ENCODE measurements around the gene SOST. TPM values are rescaled to one million over a fixed set of nuclear protein-coding genes. Genes with fewer than 3 reads are reported as not detected.
"Not testable (repeated sequence)": the region's sequence is repeated elsewhere in the genome, so short reads cannot be mapped to it uniquely, and the experiment has no call there.

Gene SOST
- total RNA-seq, 1 experiment from 2014 or later, result not detected

DNA sequence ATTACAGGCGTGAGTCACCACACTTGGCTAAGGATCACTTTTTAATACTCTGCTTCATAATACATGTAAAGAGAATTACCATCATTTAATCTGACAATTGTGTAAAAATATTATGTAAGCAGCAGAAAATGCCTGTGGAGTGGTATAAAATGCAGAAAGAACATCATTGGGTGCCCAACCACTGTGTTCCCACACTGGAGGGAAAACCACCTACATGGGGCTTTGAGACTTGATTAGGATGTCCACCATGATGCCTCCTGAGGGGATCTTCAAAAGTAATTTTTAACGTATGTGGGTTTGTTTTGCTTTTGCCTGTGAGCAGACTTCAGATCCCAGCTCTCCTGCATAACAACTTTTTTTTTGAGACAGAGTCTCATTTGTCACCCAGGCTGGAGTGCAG is 40.5 kb upstream of the SOST start:
- peaks cover 32% of the 10 kb centered on the region for H3K27me3 Mint-ChIP-seq (ENCODE audit: low read depth)
- peaks cover 23 to 27% of the 10 kb centered on the region in 2 experiments; a peak in 4 of 5 replicates for H3K9me3 Mint-ChIP-seq
- H3K79me1 ChIP-seq (ENCODE audit: insufficient read depth, low read depth, low read length, poor library complexity, severe bottlenecking), result no peaks in the 10 kb centered on the region
- H2BK15ac ChIP-seq (ENCODE audit: low read depth, low read length), result no peak overlapping the region
- H3K4ac ChIP-seq (ENCODE audit: low read depth, low read length), result no peak overlapping the region
- no peak overlapping the region for H4K8ac ChIP-seq (replicated peaks; ENCODE audit: insufficient read length, low read depth, low read length)
- H3K4me3 Mint-ChIP-seq, result no peak overlapping the region
- no peaks in the 10 kb centered on the region for H4K20me1 ChIP-seq (ENCODE audit: control insufficient read depth, insufficient read depth, insufficient read length)
- H3K56ac ChIP-seq (ENCODE audit: insufficient read length, low read depth, low read length), result no peak overlapping the region
- no peak overlapping the region for H3K27ac ChIP-seq (ENCODE audit: insufficient read length, low read depth, low read length)
- no peak overlapping the region for H3K27ac Mint-ChIP-seq
- no peak overlapping the region for H4K91ac ChIP-seq (ENCODE audit: insufficient read length, low read depth, low read length)
- H3K18ac ChIP-seq (ENCODE audit: insufficient read length, low read depth, low read length), result no peak overlapping the region
- no peaks in the 10 kb centered on the region for H3K79me2 ChIP-seq (ENCODE audit: insufficient read depth, low read length)
- no peaks in the 10 kb centered on the region for H3K9me3 ChIP-seq (ENCODE audit: control insufficient read depth, low read depth, low read length)
- TF ChIP-seq, protein P1, sequence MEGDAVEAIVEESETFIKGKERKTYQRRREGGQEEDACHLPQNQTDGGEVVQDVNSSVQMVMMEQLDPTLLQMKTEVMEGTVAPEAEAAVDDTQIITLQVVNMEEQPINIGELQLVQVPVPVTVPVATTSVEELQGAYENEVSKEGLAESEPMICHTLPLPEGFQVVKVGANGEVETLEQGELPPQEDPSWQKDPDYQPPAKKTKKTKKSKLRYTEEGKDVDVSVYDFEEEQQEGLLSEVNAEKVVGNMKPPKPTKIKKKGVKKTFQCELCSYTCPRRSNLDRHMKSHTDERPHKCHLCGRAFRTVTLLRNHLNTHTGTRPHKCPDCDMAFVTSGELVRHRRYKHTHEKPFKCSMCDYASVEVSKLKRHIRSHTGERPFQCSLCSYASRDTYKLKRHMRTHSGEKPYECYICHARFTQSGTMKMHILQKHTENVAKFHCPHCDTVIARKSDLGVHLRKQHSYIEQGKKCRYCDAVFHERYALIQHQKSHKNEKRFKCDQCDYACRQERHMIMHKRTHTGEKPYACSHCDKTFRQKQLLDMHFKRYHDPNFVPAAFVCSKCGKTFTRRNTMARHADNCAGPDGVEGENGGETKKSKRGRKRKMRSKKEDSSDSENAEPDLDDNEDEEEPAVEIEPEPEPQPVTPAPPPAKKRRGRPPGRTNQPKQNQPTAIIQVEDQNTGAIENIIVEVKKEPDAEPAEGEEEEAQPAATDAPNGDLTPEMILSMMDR (conservative IDR thresholded peaks at IDR 0.05), result no peak
- no peak overlapping the region for H4K5ac ChIP-seq (ENCODE audit: insufficient read length, low read depth, low read length)
- no peak overlapping the region for H2BK20ac ChIP-seq (ENCODE audit: low read depth, low read length, poor library complexity, severe bottlenecking)
- no peak overlapping the region for H2BK12ac ChIP-seq (ENCODE audit: insufficient read length, low read depth, low read length)
- H3K9ac ChIP-seq (ENCODE audit: extremely low read depth, insufficient read length, low read length), result no peak overlapping the region
- no peak overlapping the region for H3K14ac ChIP-seq (ENCODE audit: insufficient read depth, low read length)
- H3K36me3 Mint-ChIP-seq (ENCODE audit: insufficient read depth in 1 of 3, low read depth in 3 of 3), result peaks cover 2 to 4% (median 2%) of the 10 kb centered on the region in 3 experiments; a peak in 3 of 7 replicates
- H3K4me2 ChIP-seq (ENCODE audit: insufficient read depth, insufficient read length, low read length), result no peak overlapping the region
- DNase-seq, result no peak
- WGBS (ENCODE audit: extremely low coverage, insufficient read length, low lambda C conversion rate), result no CpG with 5 or more reads among the region's 2 CpGs
- peaks cover 21 to 22% of the 10 kb centered on the region in 2 experiments for H3K4me1 Mint-ChIP-seq
- no peak overlapping the region for H3K23ac ChIP-seq (ENCODE audit: insufficient read length, low read depth, low read length)
- no peak overlapping the region for H2AK5ac ChIP-seq (ENCODE audit: insufficient read length, low read length)
- H2BK120ac ChIP-seq (ENCODE audit: low read depth, low read length, poor library complexity, severe bottlenecking), result no peak overlapping the region
- no peaks in the 10 kb centered on the region for H3K23me2 ChIP-seq (ENCODE audit: insufficient read length, low read depth, low read length, poor library complexity, severe bottlenecking)
- no peak overlapping the region for H3T11ph ChIP-seq (ENCODE audit: low read length)
- H2AFZ ChIP-seq (ENCODE audit: low read length), result no peak overlapping the region
- H3K4me1 ChIP-seq (ENCODE audit: insufficient read depth, low read length), result peaks cover 13% of the 10 kb centered on the region; the same call in 1 of the 2 replicates
- H2BK5ac ChIP-seq (ENCODE audit: insufficient read length, low read length), result no peak overlapping the region
- no peaks in the 10 kb centered on the region for H3K27me3 ChIP-seq (ENCODE audit: insufficient read depth, low read length)

DNA sequence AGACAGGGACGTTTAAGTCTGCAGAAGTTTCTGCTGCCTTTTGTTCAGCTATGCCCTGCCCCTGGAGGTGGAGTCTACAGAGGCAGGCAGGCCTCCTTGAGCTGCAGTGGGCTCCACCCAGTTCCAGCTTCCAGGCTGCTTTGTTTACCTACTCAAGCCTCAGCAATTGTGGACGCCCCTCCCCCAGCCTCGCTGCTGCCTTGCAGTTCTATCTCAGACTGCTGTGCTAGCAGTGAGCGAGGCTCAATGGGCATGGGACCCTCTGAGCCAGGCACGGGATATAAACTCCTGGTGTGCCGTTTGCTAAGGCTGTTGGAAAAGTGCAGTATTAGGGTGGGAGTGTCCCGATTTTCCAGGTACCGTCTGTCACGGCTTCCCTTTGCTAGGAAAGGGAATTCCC is 39.4 kb upstream of the SOST start:
- not testable (repeated sequence) for H4K8ac ChIP-seq (replicated peaks; ENCODE audit: insufficient read length, low read depth, low read length); H3K56ac ChIP-seq (ENCODE audit: insufficient read length, low read depth, low read length); H2AFZ ChIP-seq (ENCODE audit: low read length); H3K4ac ChIP-seq (ENCODE audit: low read depth, low read length); H4K91ac ChIP-seq (ENCODE audit: insufficient read length, low read depth, low read length); H2BK20ac ChIP-seq (ENCODE audit: low read depth, low read length, poor library complexity, severe bottlenecking); H3K23ac ChIP-seq (ENCODE audit: insufficient read length, low read depth, low read length); DNase-seq; H2BK120ac ChIP-seq (ENCODE audit: low read depth, low read length, poor library complexity, severe bottlenecking); H2AK5ac ChIP-seq (ENCODE audit: insufficient read length, low read length); H3K27ac Mint-ChIP-seq; H3K9me3 ChIP-seq (ENCODE audit: control insufficient read depth, low read depth, low read length); H3K79me2 ChIP-seq (ENCODE audit: insufficient read depth, low read length); H3K27ac ChIP-seq (ENCODE audit: insufficient read length, low read depth, low read length); H3K4me3 Mint-ChIP-seq; H4K5ac ChIP-seq (ENCODE audit: insufficient read length, low read depth, low read length); H3T11ph ChIP-seq (ENCODE audit: low read length); H2BK5ac ChIP-seq (ENCODE audit: insufficient read length, low read length); H3K9ac ChIP-seq (ENCODE audit: extremely low read depth, insufficient read length, low read length); H3K4me1 ChIP-seq (ENCODE audit: insufficient read depth, low read length); H2BK15ac ChIP-seq (ENCODE audit: low read depth, low read length); H3K4me2 ChIP-seq (ENCODE audit: insufficient read depth, insufficient read length, low read length); H3K23me2 ChIP-seq (ENCODE audit: insufficient read length, low read depth, low read length, poor library complexity, severe bottlenecking); H3K79me1 ChIP-seq (ENCODE audit: insufficient read depth, low read depth, low read length, poor library complexity, severe bottlenecking); H3K14ac ChIP-seq (ENCODE audit: insufficient read depth, low read length); H2BK12ac ChIP-seq (ENCODE audit: insufficient read length, low read depth, low read length); H3K36me3 Mint-ChIP-seq (ENCODE audit: insufficient read depth in 1 of 3, low read depth in 3 of 3); H3K18ac ChIP-seq (ENCODE audit: insufficient read length, low read depth, low read length); H4K20me1 ChIP-seq (ENCODE audit: control insufficient read depth, insufficient read depth, insufficient read length); H3K27me3 ChIP-seq (ENCODE audit: insufficient read depth, low read length)
- H3K27me3 Mint-ChIP-seq (ENCODE audit: low read depth), result peaks cover 41% of the 10 kb centered on the region
- H3K4me1 Mint-ChIP-seq, result peaks cover 11 to 12% of the 10 kb centered on the region in 2 experiments
- peaks cover 23 to 31% of the 10 kb centered on the region in 2 experiments; a peak in 4 of 5 replicates for H3K9me3 Mint-ChIP-seq
- WGBS (ENCODE audit: extremely low coverage, insufficient read length, low lambda C conversion rate), result no CpG with 5 or more reads among the region's 9 CpGs

Measured in H9 (cell line).